CD4-positive, alpha-beta T cell treated with Interleukin-4 for 1 hour (primary cell): ENCODE measurements around the gene ZNF783.

Source experiments
- DNase-seq, 2 donors: peaks; one replicate each; pipeline ENCODE4 v3.0.0-alpha.2; 2020 to 2022

ZNF783 gene

DNA sequence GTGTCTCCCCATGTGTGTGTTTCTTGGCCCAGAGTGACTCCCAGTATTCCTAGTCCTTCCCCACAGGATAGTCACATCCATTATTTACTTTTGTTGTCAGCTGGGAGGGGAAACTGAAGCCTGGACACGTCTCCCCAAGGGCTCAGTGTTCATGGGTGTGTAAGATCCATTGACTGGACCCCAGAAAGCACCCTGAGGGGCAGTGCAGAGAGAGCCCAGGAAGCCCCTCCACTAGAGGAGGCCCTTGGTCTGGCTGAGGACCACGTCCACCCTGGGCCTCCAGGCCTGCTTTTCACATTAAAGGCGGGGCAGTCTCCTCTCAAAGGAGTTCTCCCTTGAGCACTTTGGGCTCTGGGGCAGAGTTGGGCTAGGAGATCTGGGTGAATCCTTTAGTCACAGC is 21.3 kb downstream of the ZNF783 start:
- no peak for DNase-seq

DNA sequence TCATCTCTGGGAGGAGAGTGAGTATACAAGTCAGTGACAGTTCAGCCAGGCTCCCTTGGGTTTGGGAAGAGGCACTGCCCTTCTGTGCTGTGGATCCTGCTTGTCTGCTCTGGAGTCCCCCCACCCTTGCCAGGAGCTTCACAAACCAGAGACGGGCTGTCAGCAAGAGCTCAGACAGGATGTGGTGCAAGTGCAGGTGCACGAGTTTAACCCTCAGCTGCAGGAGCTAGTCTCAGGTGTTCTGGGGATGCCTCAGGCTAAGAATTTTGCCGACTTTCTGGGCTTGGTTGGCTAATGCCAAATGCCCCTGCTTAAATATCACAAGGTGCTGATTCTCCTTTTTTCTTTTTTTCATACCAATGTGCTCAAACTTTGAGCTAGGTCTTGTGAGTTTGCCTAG is 22.3 kb downstream of the ZNF783 start:
- DNase-seq: peak; percentile 53 to 59

DNA sequence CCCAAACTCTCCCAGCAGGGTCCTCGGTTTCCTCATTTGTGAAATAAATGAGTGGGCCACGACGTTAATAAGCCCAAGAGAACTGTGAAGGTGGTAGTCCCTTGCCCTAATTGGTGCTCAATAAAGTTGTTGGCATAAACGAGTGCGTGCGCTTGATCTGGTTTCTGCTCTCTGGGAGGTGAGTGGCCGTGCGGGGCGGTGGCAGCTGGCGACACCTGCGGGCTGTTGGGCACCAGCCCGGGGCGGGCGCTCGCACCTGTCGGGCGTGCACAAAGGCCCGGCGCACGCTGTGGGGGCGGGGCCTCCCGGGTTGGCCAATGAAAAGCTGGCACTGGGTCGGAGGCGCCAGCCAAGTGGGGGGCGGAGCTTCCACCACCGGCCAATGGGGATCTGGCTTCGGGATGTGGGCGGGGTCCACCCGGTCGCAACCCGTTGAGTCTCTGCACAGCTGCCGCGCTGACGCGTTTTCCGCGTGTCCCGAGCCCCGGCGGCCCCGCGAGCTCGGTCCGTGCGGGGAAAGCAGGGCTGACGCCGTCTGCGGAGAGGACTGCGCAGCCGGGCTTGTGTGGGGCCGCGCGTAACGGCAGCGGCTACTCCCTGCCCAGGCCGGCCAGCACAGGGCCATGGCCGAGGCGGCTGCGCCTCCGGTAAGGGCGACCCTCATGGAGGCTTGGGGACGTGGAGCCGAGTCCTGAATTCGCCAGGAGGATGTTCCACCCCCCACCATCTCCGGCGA is 23.0 kb downstream of the ZNF783 start:
- DNase-seq: peak; percentile 97 to 99

DNA sequence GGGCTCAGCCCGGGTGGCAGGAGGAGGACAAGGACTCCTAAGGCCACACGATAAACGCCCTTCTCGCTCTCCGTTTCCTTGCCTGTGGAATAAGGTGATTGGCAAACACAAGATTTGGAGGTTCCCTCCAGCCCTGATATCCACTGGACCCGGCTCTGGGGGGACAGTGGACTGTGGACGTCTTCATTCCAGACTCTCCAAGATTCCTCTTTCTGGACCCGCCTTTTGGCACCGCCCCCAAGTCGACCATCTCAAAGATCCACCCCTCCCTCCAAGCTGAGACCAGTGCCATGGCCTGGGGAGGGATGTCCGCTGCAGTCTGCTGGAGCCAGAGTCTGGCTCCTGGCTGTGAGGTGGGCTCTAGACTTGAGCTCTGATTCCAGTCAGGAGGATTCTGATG is 23.6 kb downstream of the ZNF783 start:
- no peak for DNase-seq

DNA sequence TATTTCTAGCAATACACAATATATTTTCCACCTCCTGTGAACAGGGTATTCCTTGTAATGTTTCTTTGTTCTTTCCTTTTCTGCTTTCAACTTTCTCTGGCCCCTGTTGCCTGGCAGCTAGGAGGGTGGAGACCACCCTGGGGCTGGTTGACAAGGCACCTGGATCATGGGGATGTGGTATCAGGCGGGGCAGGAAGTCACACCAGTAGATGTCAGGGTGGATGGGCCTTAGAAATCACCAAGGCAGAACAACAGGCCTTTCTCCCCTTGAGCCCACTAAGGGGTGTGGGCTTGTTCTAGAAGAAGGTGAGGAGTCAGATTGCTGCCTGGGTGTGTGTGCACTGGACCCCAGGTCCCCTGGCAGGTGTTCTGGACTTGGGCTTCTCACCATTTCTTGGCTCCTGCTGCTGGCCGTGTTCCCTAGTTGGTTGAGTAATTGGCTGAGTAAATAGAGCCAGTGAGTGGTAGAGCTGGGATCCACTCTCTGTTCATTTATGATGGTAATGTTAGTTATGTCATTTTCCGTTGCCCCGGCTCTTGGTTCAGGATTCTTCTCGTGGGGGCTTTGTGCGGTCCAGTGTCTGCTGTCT is 24.9 kb downstream of the ZNF783 start:
- no peak for DNase-seq

DNA sequence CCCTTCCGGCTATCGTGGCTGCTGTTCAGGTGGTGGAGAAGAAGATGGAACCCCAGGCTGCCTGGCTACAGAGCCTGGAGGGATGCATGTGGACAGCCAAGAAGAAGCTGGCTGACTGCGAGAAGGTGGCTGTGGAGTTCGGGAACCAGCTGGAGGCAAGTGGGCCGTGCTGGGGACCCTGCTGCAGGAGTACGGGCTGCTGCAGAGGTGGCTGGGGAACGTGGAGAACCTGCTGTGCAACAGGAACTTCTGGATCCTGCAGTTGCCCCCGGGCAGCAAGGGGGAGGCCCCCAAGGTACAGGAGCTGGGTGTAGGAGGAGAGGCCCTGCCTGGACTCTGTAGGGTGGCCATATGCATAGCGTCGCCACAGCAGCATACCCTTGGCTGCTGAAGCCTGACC is 25.6 kb downstream of the ZNF783 start:
- no peak for DNase-seq

DNA sequence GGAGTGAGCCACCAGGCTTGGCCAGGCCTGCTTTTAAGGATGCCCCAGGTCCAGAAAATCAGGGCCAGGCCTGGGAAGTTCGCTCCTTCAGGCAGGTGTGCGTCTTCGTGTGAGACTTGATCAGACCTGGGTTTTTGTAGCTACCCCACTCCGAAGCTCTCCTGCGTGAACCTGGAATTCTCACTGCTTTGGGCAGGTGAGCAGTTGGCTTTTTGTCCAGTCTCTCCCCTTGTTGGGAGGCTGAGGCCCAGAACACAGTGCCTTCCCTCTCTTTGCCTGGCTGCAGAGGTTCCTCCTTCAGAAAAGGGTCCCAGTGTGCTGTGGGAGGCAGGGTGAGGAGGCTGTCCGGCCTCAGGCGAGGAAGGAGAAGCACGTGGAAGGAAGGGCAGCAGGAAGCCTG is 27.3 kb downstream of the ZNF783 start:
- no peak for DNase-seq

DNA sequence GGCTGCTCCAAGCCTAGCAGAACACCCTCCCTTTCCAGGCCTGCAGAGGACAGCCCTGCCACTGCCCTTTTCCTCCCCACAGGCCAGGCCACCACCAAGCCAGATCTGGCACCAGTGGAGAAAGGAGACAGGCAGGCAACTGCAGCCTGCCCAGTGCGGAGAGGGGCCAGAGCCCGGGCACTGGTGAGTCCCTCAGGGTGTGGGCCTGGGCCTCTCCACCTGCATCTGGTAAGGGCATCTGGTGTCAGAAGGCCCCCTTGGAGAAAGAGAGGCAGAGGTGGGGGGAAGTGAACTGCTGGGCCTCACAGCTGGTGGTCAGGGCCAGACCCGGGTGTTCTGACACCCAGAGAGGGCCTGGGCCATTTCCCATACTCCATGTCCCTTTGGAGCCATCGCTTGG is 27.9 kb downstream of the ZNF783 start:
- no peak for DNase-seq

DNA sequence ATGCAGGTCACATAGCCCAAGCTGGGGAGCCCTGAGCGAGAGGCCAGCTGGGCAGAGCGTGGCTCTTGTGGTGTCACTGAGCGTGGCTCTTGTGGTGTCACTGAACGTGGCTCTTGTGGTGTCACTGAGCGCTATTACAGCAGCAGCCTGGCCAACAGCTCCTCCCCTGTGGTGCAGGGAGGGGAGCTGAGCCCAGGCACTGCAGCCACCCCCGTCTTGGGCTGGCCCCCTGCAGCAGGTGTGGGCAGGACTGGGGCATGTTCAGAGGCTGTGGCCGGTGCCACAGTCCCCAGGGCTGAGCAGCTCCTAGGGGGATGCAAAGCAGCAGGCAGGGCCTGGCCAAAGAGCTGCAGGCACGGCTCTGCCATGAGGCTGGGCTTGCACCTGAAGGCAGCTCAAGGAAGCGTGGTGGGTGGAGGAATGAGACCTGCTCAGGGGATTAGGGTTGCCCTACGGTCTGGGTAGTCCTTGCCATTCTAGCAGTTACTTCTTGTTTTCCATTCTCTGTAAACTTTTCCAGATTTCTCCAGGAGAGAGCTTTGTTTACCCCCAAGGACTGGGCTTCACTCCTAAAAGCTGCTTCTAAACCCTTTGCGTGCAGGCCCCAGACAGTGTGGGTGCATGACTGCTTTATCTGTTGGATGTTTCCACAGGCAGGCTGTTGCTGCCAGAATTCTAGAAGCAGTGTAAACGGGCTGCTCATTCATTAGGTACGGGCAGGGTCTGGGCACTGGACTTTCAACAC is 29.2 kb downstream of the ZNF783 start:
- DNase-seq: no peak

DNA sequence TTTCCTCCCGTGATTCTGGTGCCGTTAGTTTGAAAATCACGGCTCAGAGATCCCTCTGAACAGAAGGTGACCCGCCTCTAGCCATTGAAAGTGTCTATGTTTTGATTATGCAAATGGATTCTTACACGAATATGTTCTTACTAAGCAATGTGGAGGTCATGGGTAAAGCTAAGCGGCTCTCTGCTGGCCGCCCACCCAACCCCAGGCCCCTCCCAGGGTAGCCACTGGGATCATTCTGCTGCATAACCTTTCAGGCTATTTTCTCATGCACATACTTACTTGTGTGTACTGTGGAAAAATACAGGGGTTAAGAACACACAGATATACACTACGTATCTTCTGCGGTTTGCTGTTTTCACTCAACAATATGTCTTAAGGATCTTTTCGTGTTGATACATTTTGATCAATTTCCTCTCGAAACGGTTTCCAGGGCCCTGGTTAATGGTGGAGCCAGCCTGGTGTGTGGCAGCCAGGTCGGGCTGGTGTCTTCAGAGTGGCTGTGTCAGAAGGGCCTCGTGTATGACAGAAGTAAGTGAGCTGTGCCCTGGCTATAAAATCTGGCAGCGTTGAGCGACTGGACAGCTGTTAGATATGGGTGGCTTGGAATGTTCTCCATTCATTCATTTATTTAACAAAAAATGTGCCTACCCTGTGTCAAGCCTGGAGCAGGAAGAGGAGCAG is 29.9 kb downstream of the ZNF783 start:
- DNase-seq: no peak

DNA sequence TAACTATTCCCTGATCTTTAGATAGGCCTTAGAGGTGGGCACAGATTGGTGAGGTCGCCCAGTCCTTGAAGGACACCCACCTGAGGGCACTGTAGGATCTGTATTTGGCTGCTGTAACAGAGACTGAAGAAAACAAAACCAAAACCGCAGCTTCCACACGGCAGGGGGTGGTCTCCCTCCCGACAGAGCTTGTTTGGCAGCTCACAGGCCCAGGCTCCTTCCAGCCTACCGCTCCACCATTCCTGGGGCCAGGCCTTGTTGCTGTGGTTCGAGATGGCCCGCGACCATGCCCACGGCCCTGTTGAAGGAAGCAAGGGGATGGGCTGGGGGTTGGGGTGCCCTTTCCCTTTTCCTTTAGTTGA is 30.4 kb downstream of the ZNF783 start:
- DNase-seq: no peak

DNA sequence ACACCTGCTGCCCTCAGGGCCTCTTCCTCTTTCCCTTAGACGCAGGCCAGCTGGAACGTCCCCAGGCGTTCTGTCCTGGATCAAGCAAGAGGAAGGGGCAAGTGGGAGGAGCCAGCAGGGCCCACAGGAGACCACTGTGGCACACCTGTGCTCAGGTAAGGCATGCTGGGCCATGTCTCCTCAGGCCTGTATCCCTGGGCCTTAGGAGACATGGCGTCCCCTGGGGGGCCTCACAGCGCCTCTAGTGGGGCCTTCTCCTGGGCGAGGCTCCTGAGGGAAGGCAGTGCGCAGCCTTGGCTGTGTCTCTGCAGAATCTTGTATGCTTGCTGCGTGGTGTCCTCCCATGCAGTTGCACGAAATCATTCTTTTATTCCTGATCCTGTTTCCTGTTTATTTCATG is 31.3 kb downstream of the ZNF783 start:
- DNase-seq: no peak

DNA sequence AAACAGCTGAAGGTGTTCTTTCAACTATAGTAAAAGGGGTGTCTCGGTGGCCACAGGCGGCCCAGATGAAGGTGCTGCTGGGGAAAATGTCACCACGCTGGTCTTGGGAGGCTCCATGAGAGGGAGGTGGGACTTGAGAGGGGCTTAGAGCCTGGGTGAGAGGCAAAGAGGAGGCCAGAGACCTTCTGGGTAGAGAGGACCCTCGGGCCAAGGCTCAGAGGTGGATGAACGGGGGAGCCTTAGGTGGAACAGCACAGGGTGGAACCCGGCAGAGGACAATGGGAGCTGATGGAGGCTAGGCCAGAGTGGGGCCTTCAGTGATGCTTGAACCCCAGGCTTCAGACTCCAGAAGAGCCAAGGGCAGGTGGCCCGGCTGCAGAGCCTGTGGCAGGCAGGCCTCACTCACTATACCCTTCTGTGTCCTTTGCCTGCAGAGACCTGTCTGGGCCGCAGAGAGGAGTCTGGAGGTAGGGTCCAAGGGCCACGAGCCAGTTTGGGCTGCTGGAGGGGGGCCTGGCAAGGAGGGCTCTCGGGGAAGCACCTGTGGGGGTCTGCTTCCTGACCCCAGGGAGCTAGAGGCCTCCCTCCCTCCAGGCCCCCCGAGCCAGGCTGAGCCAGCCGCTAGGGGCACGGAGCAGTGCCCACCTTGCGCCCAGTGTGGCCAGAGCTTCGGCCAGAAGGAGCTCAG is 32.1 kb downstream of the ZNF783 start:
- no peak for DNase-seq

DNA sequence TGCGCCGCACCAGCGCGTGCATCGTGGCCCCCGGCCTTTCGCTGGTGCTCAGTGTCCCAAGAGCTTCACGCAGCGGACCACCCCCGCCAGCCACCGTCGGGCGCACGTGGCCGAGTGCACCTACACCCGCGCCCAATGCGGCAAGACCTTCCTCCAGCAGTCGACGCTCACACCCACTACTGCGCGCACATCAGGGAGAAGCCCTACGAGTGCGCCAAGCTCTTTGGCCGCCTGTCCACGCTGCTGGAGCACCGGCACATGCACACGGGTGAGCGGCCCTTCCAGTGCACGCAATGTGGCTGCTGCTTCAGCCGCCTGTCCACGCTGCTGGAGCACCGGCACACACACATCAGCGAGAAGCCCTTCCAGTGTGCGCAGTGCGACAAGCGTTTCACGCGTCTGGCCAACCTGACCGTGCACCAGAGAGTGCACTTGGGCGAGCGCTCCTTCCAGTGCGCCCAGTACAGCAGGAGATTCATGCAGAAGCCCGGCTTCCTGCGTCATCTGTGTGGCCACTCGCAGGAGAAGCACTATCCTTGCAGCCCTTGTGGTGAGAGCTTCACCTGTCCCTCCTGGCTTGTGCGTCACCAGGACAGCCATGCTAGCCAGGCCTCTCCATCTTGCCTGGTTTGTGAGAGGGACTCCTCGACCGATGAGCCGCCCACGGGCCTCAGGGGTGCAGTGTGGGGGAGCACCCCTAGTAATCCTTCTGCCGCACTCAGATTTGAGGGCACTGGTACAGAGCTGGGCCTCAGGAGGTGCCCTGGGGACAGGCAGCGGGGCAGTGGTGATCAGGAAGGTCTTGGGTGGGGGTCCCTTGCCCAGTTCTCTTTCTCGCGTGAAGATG is 32.9 kb downstream of the ZNF783 start:
- DNase-seq: no peak

DNA sequence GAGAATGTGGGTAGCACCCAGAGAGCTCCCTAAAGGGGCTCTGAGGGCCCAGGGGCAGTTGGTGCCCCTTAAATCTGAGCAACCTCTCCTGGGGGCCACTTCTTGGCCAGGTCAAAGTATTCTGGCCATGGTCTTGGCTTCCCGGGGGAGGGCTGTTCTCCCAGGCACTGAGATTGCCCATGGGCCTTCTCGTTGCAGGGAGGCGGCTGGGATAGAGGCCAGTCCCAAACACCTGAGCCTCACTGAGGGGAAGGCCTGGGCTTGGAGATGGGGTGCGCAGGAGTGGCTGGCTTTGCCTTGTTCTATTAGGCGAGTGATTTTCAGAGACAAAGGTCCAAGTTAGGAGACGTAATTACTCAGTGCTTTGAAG is 33.5 kb downstream of the ZNF783 start:
- no peak for DNase-seq

DNA sequence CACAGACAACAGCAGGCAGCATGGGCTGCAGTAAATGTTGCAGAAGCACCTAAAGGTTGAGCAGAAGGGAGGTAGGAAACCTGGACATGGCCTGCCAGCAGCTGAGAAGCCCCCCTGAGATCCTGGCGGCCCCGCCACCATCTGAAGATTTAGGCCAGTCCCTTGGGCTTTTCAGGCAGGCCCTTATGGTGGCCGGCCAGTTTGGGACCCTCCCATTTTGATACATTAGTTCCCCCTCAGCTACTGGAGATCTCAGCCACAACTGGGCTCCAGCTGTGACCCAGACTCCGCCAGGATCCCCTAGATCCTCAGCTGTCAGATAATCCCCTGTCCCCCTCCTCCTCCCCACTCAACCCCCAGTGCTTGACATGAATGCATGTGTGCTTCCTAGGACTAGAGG is 34.4 kb downstream of the ZNF783 start:
- DNase-seq: no peak

DNA sequence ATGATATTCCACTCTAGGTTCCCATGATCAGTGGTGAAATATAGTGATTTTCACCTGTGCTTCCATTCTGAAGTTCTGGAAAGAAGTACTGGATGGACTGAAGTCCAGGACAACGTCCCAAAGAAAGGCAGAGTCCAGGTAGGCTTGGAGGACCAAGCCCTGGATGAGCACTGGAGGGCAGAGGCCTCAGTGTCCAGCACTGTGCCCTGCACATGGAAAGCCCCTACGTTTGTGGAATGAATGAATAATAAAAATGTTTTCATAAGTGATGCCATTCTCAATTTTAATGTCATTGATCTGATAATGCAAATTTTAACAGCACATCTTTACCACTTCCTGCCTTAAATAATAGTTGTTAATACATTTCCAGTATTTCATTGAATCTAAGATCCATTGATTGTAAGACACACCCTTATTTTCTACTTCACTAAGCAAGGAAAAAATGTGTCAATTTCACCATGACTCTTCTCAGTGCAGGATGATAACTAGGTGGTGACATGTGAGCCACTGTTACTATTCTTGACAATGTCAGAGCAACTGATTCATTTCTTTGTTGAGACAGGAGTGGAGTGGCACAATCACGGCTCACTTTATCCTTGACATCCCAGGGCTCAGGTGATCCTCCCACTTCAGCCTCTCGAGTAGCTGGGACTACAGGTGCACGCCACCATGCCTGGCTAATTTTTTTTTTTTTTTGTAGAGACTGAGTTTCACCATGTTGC is 35.2 kb downstream of the ZNF783 start:
- DNase-seq: no peak

DNA sequence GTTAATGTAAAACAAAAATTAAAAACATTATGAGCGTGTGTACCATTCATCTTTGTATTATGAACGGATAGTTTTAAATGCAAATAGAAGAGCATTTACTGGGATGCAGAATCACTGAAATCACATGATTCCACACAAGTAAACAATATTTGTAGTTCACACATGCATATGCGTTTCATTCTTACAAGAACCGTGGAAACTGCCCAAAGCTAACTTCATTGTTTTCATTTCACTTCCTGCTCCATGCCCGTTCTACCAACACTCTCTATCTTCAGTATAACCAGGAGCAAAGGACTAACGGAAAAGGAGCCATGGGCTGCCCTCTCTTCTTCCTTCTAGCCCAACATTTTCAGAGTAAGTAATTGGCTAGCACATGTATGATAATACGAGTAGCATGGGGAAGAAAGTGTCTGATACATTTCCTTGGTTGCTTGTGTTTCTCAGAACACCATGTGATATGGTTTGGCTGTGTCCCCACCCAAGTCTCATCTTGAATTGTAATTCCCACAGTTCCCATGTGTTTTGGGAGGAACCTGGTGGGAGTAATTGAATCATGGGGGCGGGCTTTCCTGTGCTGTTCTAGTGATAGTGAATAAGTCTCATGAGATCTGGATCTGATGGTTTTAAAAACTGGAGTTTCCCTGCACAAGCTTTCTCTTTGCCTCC is 38.8 kb downstream of the ZNF783 start:
- no peak for DNase-seq

DNA sequence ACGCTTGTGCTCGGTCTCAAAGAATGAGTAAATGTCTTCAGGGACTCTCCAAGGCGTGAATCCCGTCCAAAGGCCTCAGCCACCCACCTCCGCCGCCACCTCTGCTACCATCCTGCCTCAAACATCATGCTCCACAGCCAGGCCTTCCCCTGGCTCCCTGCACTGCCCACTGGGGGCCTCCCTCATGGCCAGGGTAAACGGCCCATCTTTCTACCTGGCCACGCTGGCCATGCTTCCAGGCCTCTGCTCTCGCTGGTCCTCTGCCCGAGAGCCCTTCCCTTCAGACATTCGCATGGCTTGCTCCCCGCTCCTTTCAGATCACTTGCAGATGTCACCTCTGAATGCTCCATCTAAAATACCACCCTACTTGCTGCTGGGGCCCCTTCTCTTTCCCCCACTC is 40.2 kb downstream of the ZNF783 start:
- DNase-seq: no peak

DNA sequence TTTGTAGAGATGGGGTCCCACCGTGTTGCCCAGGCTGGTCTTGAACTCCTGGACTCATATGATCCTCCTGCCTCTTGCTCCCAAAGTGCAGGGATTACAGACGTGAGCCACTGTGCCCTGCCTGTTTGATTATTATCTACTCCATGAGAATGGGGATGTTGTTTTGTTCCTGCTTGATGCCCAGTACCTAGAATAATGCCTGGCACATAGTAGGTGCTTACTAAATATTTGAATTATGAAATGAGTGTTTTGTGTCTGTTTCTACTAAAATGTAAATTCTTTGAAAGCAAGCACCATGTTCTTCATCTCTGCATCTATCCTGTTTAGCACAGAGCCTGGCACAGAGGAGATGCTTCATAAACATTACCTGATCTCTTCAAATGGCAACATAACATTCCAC is 40.9 kb downstream of the ZNF783 start:
- DNase-seq: no peak

DNA sequence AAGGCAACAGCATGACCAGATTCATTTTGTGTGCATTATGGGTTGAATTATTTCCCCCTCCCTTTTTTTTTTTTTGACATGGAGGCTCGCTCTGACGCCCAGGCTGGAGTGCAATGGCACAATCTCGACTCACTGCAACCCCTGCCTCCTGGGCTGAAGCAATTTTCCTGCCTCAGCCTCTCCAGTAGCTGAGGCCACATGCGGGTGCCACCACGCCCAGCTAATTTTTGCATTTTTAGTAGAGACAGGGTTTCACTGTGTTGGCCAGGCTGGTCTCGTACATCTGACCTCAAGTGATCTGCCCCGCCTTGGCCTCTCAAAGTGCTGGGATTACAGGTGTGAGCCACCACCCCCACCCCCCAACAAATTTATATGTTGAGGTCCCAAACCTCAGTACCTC is 42.0 kb downstream of the ZNF783 start:
- DNase-seq: no peak
